H9 (cell line): ENCODE measurements around the gene TMEM87A. TPM values are rescaled to one million over a fixed set of nuclear protein-coding genes. Genes with fewer than 3 reads are reported as not detected.
"Not testable (repeated sequence)": the region's sequence is repeated elsewhere in the genome, so short reads cannot be mapped to it uniquely, and the experiment has no call there.

ENCODE experiments used
- DNase-seq: peaks from one replicate; pipeline ENCODE4 v3.0.0-alpha.2; 2017
- H2AFZ ChIP-seq: one replicate; pipeline ENCODE4 v1.6.1; 2013; ENCODE audit warnings: mild to moderate bottlenecking, low read length, control low read depth, moderate library complexity
- H2AK5ac ChIP-seq: 2 replicates; pipeline ENCODE4 v1.6.1; 2013; ENCODE audit warnings: low read length, control low read depth, mixed read lengths; ENCODE audit not compliant: insufficient read length
- H2BK120ac ChIP-seq: one replicate; pipeline ENCODE4 v1.6.1; 2013; ENCODE audit warnings: low read depth, mild to moderate bottlenecking, low read length, control low read depth, inconsistent platforms; ENCODE audit not compliant: poor library complexity, severe bottlenecking
- H2BK12ac ChIP-seq: 2 replicates; pipeline ENCODE4 v1.6.1; 2013; ENCODE audit warnings: low read length, control low read depth, mixed read lengths, low read depth; ENCODE audit not compliant: insufficient read length
- H2BK15ac ChIP-seq: 2 replicates; pipeline ENCODE4 v1.6.1; 2013; ENCODE audit warnings: low read depth, low read length, control low read depth
- H2BK20ac ChIP-seq: one replicate; pipeline ENCODE4 v1.6.1; 2013; ENCODE audit warnings: low read depth, mild to moderate bottlenecking, low read length, control low read depth, inconsistent platforms; ENCODE audit not compliant: poor library complexity, severe bottlenecking
- H2BK5ac ChIP-seq: 2 replicates; pipeline ENCODE4 v1.6.1; 2013; ENCODE audit warnings: low read length, control low read depth, mixed read lengths; ENCODE audit not compliant: insufficient read length
- H3K14ac ChIP-seq: 2 replicates; pipeline ENCODE4 v1.6.1; 2013; ENCODE audit warnings: low read length, control low read depth; ENCODE audit not compliant: insufficient read depth
- H3K18ac ChIP-seq: 2 replicates; pipeline ENCODE4 v1.6.1; 2013; ENCODE audit warnings: low read depth, mild to moderate bottlenecking, mixed read lengths, low read length, control low read depth; ENCODE audit not compliant: insufficient read length
- H3K23ac ChIP-seq: 2 replicates; pipeline ENCODE4 v1.6.1; 2013; ENCODE audit warnings: low read length, control low read depth, mixed read lengths, low read depth; ENCODE audit not compliant: insufficient read length
- H3K23me2 ChIP-seq: 2 replicates; pipeline ENCODE4 v1.6.1; 2013; ENCODE audit warnings: low read depth, mild to moderate bottlenecking, mixed read lengths, low read length, control low read depth; ENCODE audit not compliant: insufficient read length, poor library complexity, severe bottlenecking
- H3K27ac ChIP-seq: 2 replicates; pipeline ENCODE4 v1.5.1; 2013; ENCODE audit warnings: low read length, control low read depth, mixed read lengths, low read depth; ENCODE audit not compliant: insufficient read length
- H3K27me3 ChIP-seq: 2 replicates; pipeline ENCODE4 v1.6.1; 2013; ENCODE audit warnings: low read length, control low read depth, inconsistent platforms; ENCODE audit not compliant: insufficient read depth
- H3K4ac ChIP-seq: 2 replicates; pipeline ENCODE4 v1.6.1; 2013; ENCODE audit warnings: low read depth, mild to moderate bottlenecking, control low read depth, inconsistent platforms, low read length, moderate library complexity
- H3K4me1 ChIP-seq: 2 replicates; pipeline ENCODE4 v1.6.1; 2013; ENCODE audit warnings: low read length, control low read depth, inconsistent platforms; ENCODE audit not compliant: insufficient read depth
- H3K4me2 ChIP-seq: 2 replicates; pipeline ENCODE4 v1.6.1; 2013; ENCODE audit warnings: low read length, control low read depth, mixed read lengths; ENCODE audit not compliant: insufficient read length, insufficient read depth
- H3K56ac ChIP-seq: 2 replicates; pipeline ENCODE4 v1.6.1; 2013; ENCODE audit warnings: low read depth, mild to moderate bottlenecking, mixed read lengths, low read length, control low read depth; ENCODE audit not compliant: insufficient read length
- H3K79me1 ChIP-seq: 2 replicates; pipeline ENCODE4 v1.6.1; 2013; ENCODE audit warnings: low read depth, mild to moderate bottlenecking, moderate library complexity, low read length, control low read depth, inconsistent platforms; ENCODE audit not compliant: insufficient read depth, poor library complexity, severe bottlenecking
- H3K79me2 ChIP-seq: 2 replicates; pipeline ENCODE4 v1.6.1; 2013; ENCODE audit warnings: low read length, control low read depth, inconsistent platforms; ENCODE audit not compliant: insufficient read depth
- H3K9ac ChIP-seq: 2 replicates; pipeline ENCODE4 v1.6.1; 2013; ENCODE audit warnings: low read length, control low read depth, mixed read lengths; ENCODE audit not compliant: insufficient read length; ENCODE audit errors: extremely low read depth
- H3K9me3 ChIP-seq: one replicate; pipeline ENCODE4 v1.6.1; 2013; ENCODE audit warnings: low read depth, low read length, inconsistent platforms; ENCODE audit not compliant: control insufficient read depth
- H3T11ph ChIP-seq: one replicate; pipeline ENCODE4 v1.6.1; 2013; ENCODE audit warnings: mild to moderate bottlenecking, low read length, control low read depth, inconsistent platforms
- H4K20me1 ChIP-seq: one replicate; pipeline ENCODE4 v1.6.1; 2013; ENCODE audit not compliant: control insufficient read depth, insufficient read length, insufficient read depth
- H4K5ac ChIP-seq: 2 replicates; pipeline ENCODE4 v1.6.1; 2013; ENCODE audit warnings: low read depth, mild to moderate bottlenecking, mixed read lengths, low read length, control low read depth; ENCODE audit not compliant: insufficient read length
- H4K8ac ChIP-seq: replicated peaks from 2 replicates; pipeline ENCODE4 v1.6.1; 2013; ENCODE audit warnings: low read length, control low read depth, mixed read lengths, low read depth; ENCODE audit not compliant: insufficient read length
- H4K91ac ChIP-seq: 2 replicates; pipeline ENCODE4 v1.6.1; 2013; ENCODE audit warnings: low read depth, mild to moderate bottlenecking, moderate library complexity, mixed read lengths, low read length, control low read depth; ENCODE audit not compliant: insufficient read length
- H3K27ac Mint-ChIP-seq, 3 experiments: 2 replicates in 2 of 3; 3 replicates in 1 of 3; pipeline ENCODE4 v1.8.0; 2020 to 2021; ENCODE audit warnings: mixed read lengths in 3 of 3, mild to moderate bottlenecking in 1 of 3, moderate library complexity in 1 of 3
- H3K27me3 Mint-ChIP-seq: 2 replicates; pipeline ENCODE4 v1.8.0; 2021; ENCODE audit warnings: low read depth, mild to moderate bottlenecking, moderate library complexity, mixed read lengths
- H3K36me3 Mint-ChIP-seq, 3 experiments: 2 replicates in 2 of 3; 3 replicates in 1 of 3; pipeline ENCODE4 v1.8.0; 2020 to 2021; ENCODE audit warnings: low read depth in 3 of 3, mixed read lengths in 3 of 3; ENCODE audit not compliant: insufficient read depth in 1 of 3
- H3K4me1 Mint-ChIP-seq, 2 experiments: 2 replicates each; pipeline ENCODE4 v1.8.0; 2020; ENCODE audit warnings: mixed read lengths in 2 of 2
- H3K4me3 Mint-ChIP-seq, 2 experiments: 2 replicates in 1 of 2; 3 replicates in 1 of 2; pipeline ENCODE4 v1.8.0; 2020 to 2021; ENCODE audit warnings: mild to moderate bottlenecking in 2 of 2, mixed read lengths in 2 of 2, moderate library complexity in 1 of 2
- H3K9me3 Mint-ChIP-seq, 2 experiments: 2 replicates in 1 of 2; 3 replicates in 1 of 2; pipeline ENCODE4 v1.8.0; 2020; ENCODE audit warnings: mild to moderate bottlenecking in 2 of 2, mixed read lengths in 2 of 2, moderate library complexity in 1 of 2
- WGBS: extraction: QIAGEN DNeasy Blood & Tissue Kit; methylation state at CpG from one replicate; pipeline ENCODE4 v1.1.7; 2013; ENCODE audit warnings: missing lambda C conversion rate, low lambda C conversion rate, mixed read lengths; ENCODE audit not compliant: insufficient read length; ENCODE audit errors: extremely low coverage; 5-methylcytosine and 5-hydroxymethylcytosine counted together
- total RNA-seq: library from RNA; stranded (reverse); gene quantifications from 2 replicates; pipeline ENCODE4 v1.2.1, GENCODE V29; 2021
- TF ChIP-seq, protein P1 (sequence below): fragments of 200-600 bp; sonication (generic); conservative IDR thresholded peaks from 3 replicates; pipeline ENCODE4 v1.8.0; 2021; ENCODE audit warnings: antibody characterized with exemption, mild to moderate bottlenecking

TMEM87A gene
- total RNA-seq, 1 experiment from 2014 or later: 46.7 TPM

DNA sequence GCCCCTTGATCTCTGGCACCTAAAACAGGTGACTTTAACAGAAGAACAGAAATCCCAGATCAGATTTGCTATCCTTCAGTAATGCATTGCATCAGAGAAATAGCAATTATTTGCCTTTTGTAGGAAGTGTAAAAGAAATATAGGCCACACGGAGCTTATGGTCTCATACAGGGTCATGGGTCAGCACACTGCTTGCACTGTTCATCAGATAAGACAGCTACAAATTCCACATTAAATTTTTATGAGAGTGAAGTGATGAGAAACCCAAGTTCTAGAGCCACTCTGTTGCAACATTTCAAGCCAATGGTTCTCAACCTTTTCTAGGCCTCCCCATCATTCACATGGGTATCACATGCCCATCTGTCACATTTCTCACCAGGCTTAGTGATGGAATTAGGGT lies 33.4 kb upstream of the TMEM87A start:
- Histone ChIP-seq H2AK5ac (no peak overlapping the region), H4K8ac (no peak overlapping the region), H3K56ac (no peak overlapping the region), H3K9me3 (no peaks in the 10 kb centered on the region), H2BK15ac (no peak overlapping the region), H3K27me3 (no peaks in the 10 kb centered on the region), H3K4ac (no peak overlapping the region), H3K18ac (no peak overlapping the region), H2BK5ac (no peak overlapping the region), H2BK120ac (no peak overlapping the region), H3K79me1 (no peaks in the 10 kb centered on the region), H3K4me1 (no peaks in the 10 kb centered on the region), H2AFZ (no peak overlapping the region), H4K5ac (no peak overlapping the region), H3K23ac (no peak overlapping the region), H3K14ac (no peak overlapping the region), H3K23me2 (no peaks in the 10 kb centered on the region), H2BK12ac (no peak overlapping the region), H3K4me2 (no peak overlapping the region), H3K9ac (no peak overlapping the region), H4K20me1 (no peaks in the 10 kb centered on the region), H2BK20ac (no peak overlapping the region), H3K27ac (no peak overlapping the region), H4K91ac (no peak overlapping the region), H3K79me2 (no peaks in the 10 kb centered on the region), H3T11ph (no peak overlapping the region)
- DNase-seq: no peak
- TF ChIP-seq, protein P1, sequence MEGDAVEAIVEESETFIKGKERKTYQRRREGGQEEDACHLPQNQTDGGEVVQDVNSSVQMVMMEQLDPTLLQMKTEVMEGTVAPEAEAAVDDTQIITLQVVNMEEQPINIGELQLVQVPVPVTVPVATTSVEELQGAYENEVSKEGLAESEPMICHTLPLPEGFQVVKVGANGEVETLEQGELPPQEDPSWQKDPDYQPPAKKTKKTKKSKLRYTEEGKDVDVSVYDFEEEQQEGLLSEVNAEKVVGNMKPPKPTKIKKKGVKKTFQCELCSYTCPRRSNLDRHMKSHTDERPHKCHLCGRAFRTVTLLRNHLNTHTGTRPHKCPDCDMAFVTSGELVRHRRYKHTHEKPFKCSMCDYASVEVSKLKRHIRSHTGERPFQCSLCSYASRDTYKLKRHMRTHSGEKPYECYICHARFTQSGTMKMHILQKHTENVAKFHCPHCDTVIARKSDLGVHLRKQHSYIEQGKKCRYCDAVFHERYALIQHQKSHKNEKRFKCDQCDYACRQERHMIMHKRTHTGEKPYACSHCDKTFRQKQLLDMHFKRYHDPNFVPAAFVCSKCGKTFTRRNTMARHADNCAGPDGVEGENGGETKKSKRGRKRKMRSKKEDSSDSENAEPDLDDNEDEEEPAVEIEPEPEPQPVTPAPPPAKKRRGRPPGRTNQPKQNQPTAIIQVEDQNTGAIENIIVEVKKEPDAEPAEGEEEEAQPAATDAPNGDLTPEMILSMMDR: no peak
- peaks cover 0 to 13% (median 3%) of the 10 kb centered on the region in 3 experiments; a peak in 3 of 7 replicates for H3K36me3 Mint-ChIP-seq
- H3K4me3 Mint-ChIP-seq: no peak overlapping the region
- peaks cover 2% of the 10 kb centered on the region for H3K27me3 Mint-ChIP-seq
- H3K27ac Mint-ChIP-seq: no peak overlapping the region
- no peaks in the 10 kb centered on the region for H3K4me1 Mint-ChIP-seq
- no CpG with 5 or more reads among the region's 1 CpG for WGBS
- peaks cover 11 to 16% of the 10 kb centered on the region in 2 experiments for H3K9me3 Mint-ChIP-seq

DNA sequence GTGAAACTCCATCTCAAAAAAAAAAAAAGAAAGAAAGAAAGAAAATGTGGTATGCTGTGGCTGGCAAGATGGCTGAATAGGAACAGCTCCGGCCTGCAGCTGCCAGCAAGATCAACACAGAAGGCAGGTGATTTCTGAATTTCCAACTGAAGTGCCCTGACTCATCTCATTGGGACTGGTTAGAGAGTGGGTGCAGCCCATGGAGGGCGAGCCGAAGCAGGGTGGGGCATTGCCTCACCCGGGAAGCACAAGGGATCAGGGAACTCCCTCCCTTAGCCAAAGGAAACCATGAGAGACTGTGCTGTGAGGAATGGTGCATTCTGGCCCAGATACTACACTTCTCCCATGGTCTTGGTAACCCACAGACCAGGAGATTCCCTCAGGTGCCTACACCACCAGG lies 27.8 kb upstream of the TMEM87A start:
- H3K4me2 ChIP-seq, H2AK5ac ChIP-seq, H3K4me3 Mint-ChIP-seq, H3T11ph ChIP-seq, H3K79me1 ChIP-seq, H4K20me1 ChIP-seq, H3K18ac ChIP-seq, H4K5ac ChIP-seq, H2BK12ac ChIP-seq, H3K79me2 ChIP-seq, H2BK5ac ChIP-seq, H3K4ac ChIP-seq, H2BK15ac ChIP-seq, H3K14ac ChIP-seq, H2BK120ac ChIP-seq, H4K91ac ChIP-seq, H3K9me3 ChIP-seq, H3K27me3 ChIP-seq, H3K27me3 Mint-ChIP-seq, H2BK20ac ChIP-seq, H3K23ac ChIP-seq, H3K27ac Mint-ChIP-seq, H3K27ac ChIP-seq, H3K4me1 ChIP-seq, DNase-seq, H3K9ac ChIP-seq, H4K8ac ChIP-seq, H3K4me1 Mint-ChIP-seq, H2AFZ ChIP-seq, H3K23me2 ChIP-seq, H3K56ac ChIP-seq: not testable (repeated sequence)
- H3K36me3 Mint-ChIP-seq: peaks cover 3 to 20% (median 11%) of the 10 kb centered on the region in 3 experiments; a peak in 5 of 7 replicates
- WGBS: no CpG with 5 or more reads among the region's 4 CpGs
- peaks cover 15 to 26% of the 10 kb centered on the region in 2 experiments for H3K9me3 Mint-ChIP-seq
